CD14-positive monocyte (primary cell): ENCODE results near the gene SLC10A1. TPM values are rescaled to one million over a fixed set of nuclear protein-coding genes. Genes with fewer than 3 reads are reported as not detected.

ENCODE experiments used
- DNase-seq, 3 donors: peaks; one replicate each; pipeline ENCODE4 v3.0.0-alpha.2; 2011 to 2022
- H2AFZ ChIP-seq: 2 replicates; pipeline ENCODE4 v1.6.0; 2012; ENCODE audit warnings: mild to moderate bottlenecking, low read depth, low read length, inconsistent platforms; ENCODE audit not compliant: insufficient read depth, poor library complexity, severe bottlenecking
- H3K27ac ChIP-seq, 2 donors: 1 replicate in 1 of 2; 2 replicates in 1 of 2; pipeline ENCODE4 v1.5.1; 2012 to 2013; ENCODE audit warnings: low read length in 2 of 2, control low read depth in 1 of 2, inconsistent platforms in 1 of 2, low read depth in 1 of 2, mild to moderate bottlenecking in 1 of 2
- H3K27me3 ChIP-seq, 2 donors: one replicate each; pipeline versions ENCODE4 v1.6.0 to v1.6.1; 2011 to 2013; ENCODE audit warnings: low read length in 2 of 2; ENCODE audit not compliant: control insufficient read depth in 2 of 2, insufficient read depth in 2 of 2
- H3K36me3 ChIP-seq, 2 donors: replicated peaks in 1 of 2; 1 replicate in 1 of 2; 2 replicates in 1 of 2; pipeline versions ENCODE4 v1.5.1 to v1.6.1; 2012 to 2013; ENCODE audit warnings: low read length in 2 of 2, control low read depth in 1 of 2, inconsistent platforms in 1 of 2, mild to moderate bottlenecking in 1 of 2; ENCODE audit not compliant: insufficient read depth in 2 of 2, control insufficient read depth in 1 of 2
- H3K4me1 ChIP-seq, 2 donors: 1 replicate in 1 of 2; 2 replicates in 1 of 2; pipeline versions ENCODE4 v1.5.1 to v1.6.1; 2012 to 2013; ENCODE audit warnings: low read length in 2 of 2, control low read depth in 1 of 2, inconsistent platforms in 1 of 2, mild to moderate bottlenecking in 1 of 2, moderate library complexity in 1 of 2; ENCODE audit not compliant: insufficient read depth in 2 of 2, control insufficient read depth in 1 of 2
- H3K4me2 ChIP-seq: replicated peaks from 2 replicates; pipeline ENCODE3; 2012; ENCODE audit warnings: low read length, moderate library complexity, mild to moderate bottlenecking; ENCODE audit not compliant: poor library complexity, severe bottlenecking; ENCODE audit errors: extremely low read depth
- H3K4me3 ChIP-seq, 3 experiments: fragments of 200-600 bp in 1 of 3; sonication (generic) in 1 of 3; replicated peaks in 1 of 3; 1 replicate in 2 of 3; 2 replicates in 1 of 3; pipeline ENCODE4 v1.5.1; 2011 to 2013; ENCODE audit warnings: low read length in 3 of 3, mild to moderate bottlenecking in 3 of 3, control low read depth in 2 of 3, low read depth in 2 of 3, inconsistent platforms in 1 of 3, moderate library complexity in 1 of 3
- H3K79me2 ChIP-seq: 2 replicates; pipeline ENCODE4 v1.6.0; 2012; ENCODE audit warnings: mild to moderate bottlenecking, control low read depth, inconsistent platforms, low read length, moderate library complexity; ENCODE audit not compliant: insufficient read depth
- H3K9ac ChIP-seq: 2 replicates; pipeline ENCODE4 v1.6.0; 2017; ENCODE audit warnings: low read length, mild to moderate bottlenecking; ENCODE audit not compliant: insufficient read depth, poor library complexity, severe bottlenecking
- H3K9me3 ChIP-seq, 2 donors: replicated peaks in 1 of 2; 1 replicate in 1 of 2; 2 replicates in 1 of 2; pipeline versions ENCODE4 v1.5.1 to v1.6.1; 2012 to 2013; ENCODE audit warnings: low read length in 2 of 2, control low read depth in 1 of 2; ENCODE audit not compliant: control insufficient read depth in 1 of 2, insufficient read depth in 1 of 2
- H4K20me1 ChIP-seq: 2 replicates; pipeline ENCODE4 v1.6.0; 2012; ENCODE audit warnings: mild to moderate bottlenecking, low read length, control low read depth, moderate library complexity; ENCODE audit not compliant: insufficient read depth
- H3K27ac Mint-ChIP-seq, 7 donors: one replicate each; pipeline ENCODE4 v1.8.0; 2020; ENCODE audit warnings: mild to moderate bottlenecking in 7 of 7, mixed read lengths in 7 of 7, moderate library complexity in 6 of 7, inconsistent platforms in 2 of 7
- H3K27me3 Mint-ChIP-seq, 3 donors: one replicate each; pipeline ENCODE4 v1.8.0; 2021 to 2022; ENCODE audit warnings: low read depth in 3 of 3, mild to moderate bottlenecking in 3 of 3, mixed read lengths in 3 of 3, moderate library complexity in 3 of 3, inconsistent platforms in 1 of 3
- H3K36me3 Mint-ChIP-seq, 2 donors: one replicate each; pipeline ENCODE4 v1.8.0; 2020; ENCODE audit warnings: mixed read lengths in 2 of 2, inconsistent platforms in 1 of 2, mild to moderate bottlenecking in 1 of 2
- H3K4me1 Mint-ChIP-seq: one replicate; pipeline ENCODE4 v1.8.0; 2020; ENCODE audit warnings: mild to moderate bottlenecking, mixed read lengths
- H3K4me3 Mint-ChIP-seq, 2 donors: one replicate each; pipeline ENCODE4 v1.8.0; 2020; ENCODE audit warnings: mild to moderate bottlenecking in 2 of 2, mixed read lengths in 2 of 2, moderate library complexity in 1 of 2
- H3K9me3 Mint-ChIP-seq, 7 donors: one replicate each; pipeline ENCODE4 v1.8.0; 2020 to 2022; ENCODE audit warnings: mixed read lengths in 7 of 7, mild to moderate bottlenecking in 6 of 7, moderate library complexity in 6 of 7, inconsistent platforms in 2 of 7
- CTCF ChIP-seq: fragments of 200-600 bp; IDR thresholded peaks from one replicate; pipeline ENCODE4 v1.8.0; 2022; ENCODE audit warnings: antibody characterized with exemption, mild to moderate bottlenecking
- WGBS: methylation state at CpG from one replicate; pipeline ENCODE4 v1.1.5; 2013; ENCODE audit warnings: missing lambda C conversion rate; ENCODE audit not compliant: insufficient coverage; 5-methylcytosine and 5-hydroxymethylcytosine counted together
- intact Hi-C, 2 donors: fragments of 100-400 bp; cut with micrococcal nuclease; formaldehyde crosslinking; loops; one replicate each; pipeline versions ENCODE4 v1.15.0 to v1.15.1; 2023
- polyA plus RNA-seq, 3 donors: library from polyadenylated mRNA; depleted of rRNA in 1 of 3; unstranded in 2 of 3; stranded (reverse) in 1 of 3; fragments of 300-500 nt in 2 of 3; fragments of >200 nt in 1 of 3; fragmentation: Illumina TruSeq in 2 of 3; gene quantifications; 1 replicate in 2 of 3; 2 replicates in 1 of 3; pipeline ENCODE4 v1.2.3, GENCODE V29; 2012 to 2021

The SLC10A1 gene
- polyA plus RNA-seq, 3 donors, result 0.09 TPM; not detected in 2

- no peak for DNase-seq
- Histone ChIP-seq H3K27ac (no peak overlapping the region), H3K4me1 (no peaks in the 10 kb centered on the region), H3K4me3 (no peak overlapping the region), H2AFZ (no peak overlapping the region), H3K27me3 (no peaks in the 10 kb centered on the region), H3K79me2 (no peaks in the 10 kb centered on the region), H3K9ac (no peak overlapping the region), H4K20me1 (no peaks in the 10 kb centered on the region), H3K9me3 (no peaks in the 10 kb centered on the region), H3K36me3 (no peaks in the 10 kb centered on the region), H3K4me2 (no peak overlapping the region)
- H3K36me3 Mint-ChIP-seq, result no peaks in the 10 kb centered on the region
- peaks cover 0 to 3% (median 0%) of the 10 kb centered on the region in 7 donors for H3K9me3 Mint-ChIP-seq
- peaks cover 2% of the 10 kb centered on the region for H3K4me1 Mint-ChIP-seq
- peaks cover 0 to 2% (median 2%) of the 10 kb centered on the region in 3 donors for H3K27me3 Mint-ChIP-seq
- no peak overlapping the region for H3K4me3 Mint-ChIP-seq
- intact Hi-C loops, result no loop called here
- WGBS, result 100% methylated on average over 1 of the region's 2 CpGs
- H3K27ac Mint-ChIP-seq, result no peak overlapping the region
- TF ChIP-seq CTCF, result no peak
Measured at GRCh38 chr14:69820991-69821390, 23.9 kb upstream of the SLC10A1 start.

GRCh38 chr14:69819607-69820006 lies 22.6 kb upstream of the SLC10A1 start:
- intact Hi-C loops, result loop anchor here (2.0 to 10.0 kb wide), 2 partner anchors 209 to 995 kb away; no protein-coding TSS in a partner anchor
- Histone ChIP-seq H3K36me3 (no peaks in the 10 kb centered on the region), H3K4me1 (no peaks in the 10 kb centered on the region), H3K79me2 (no peaks in the 10 kb centered on the region), H3K9ac (no peak overlapping the region), H3K27ac (no peak overlapping the region), H2AFZ (no peak overlapping the region), H4K20me1 (no peaks in the 10 kb centered on the region), H3K27me3 (no peaks in the 10 kb centered on the region), H3K9me3 (no peaks in the 10 kb centered on the region), H3K4me3 (no peak overlapping the region), H3K4me2 (no peak overlapping the region)
- H3K27me3 Mint-ChIP-seq, result peaks cover 0 to 2% (median 0%) of the 10 kb centered on the region in 3 donors
- H3K9me3 Mint-ChIP-seq, result no peaks in the 10 kb centered on the region
- no peak for TF ChIP-seq CTCF
- H3K4me3 Mint-ChIP-seq, result no peak overlapping the region
- peak overlapping the region in 1 of 7 donors; percentile 69 for H3K27ac Mint-ChIP-seq
- H3K36me3 Mint-ChIP-seq, result no peaks in the 10 kb centered on the region
- DNase-seq, result no peak
- H3K4me1 Mint-ChIP-seq, result peaks cover 2% of the 10 kb centered on the region
- 98% methylated on average over 8 of the region's 8 CpGs for WGBS
